ENCODE results near the gene ACTA1.
"Not testable (repeated sequence)": the region's sequence is repeated elsewhere in the genome, so short reads cannot be mapped to it uniquely, and the experiment has no call there.

Gene ACTA1

DNA sequence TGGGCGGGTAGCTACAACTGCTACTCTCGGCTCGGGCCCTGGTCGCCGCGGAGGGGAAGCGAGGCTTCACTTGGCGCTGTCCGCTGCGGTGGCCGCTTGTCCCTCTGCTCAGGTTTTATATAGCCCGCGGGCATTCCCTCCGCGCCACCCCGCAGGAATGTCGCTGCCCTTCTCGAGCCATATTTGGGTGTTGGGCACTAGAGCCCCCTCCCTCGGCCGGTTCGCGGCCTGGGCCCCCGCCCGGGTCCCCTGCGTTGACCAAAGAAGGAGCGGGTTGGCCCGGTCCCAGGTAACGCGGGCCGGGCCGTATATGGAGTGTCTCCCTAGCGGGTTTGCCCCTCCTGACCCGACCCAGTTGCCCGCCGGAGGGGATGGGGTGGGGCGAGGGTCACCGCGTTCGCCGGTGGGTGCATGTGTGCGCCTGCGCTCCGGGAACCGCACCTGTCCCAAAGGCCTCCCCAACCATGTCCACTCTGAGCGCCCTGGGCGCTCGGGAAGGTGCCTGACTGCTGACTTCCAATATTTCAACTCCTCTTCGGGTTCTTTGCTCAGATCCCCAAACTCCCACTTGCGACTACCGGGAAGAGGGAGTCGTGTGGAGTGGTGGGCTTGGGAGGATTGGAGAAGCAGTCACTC is at the start of gene ACTA1:
Gene ACTA1, minus strand, starts transcription at position 90 of the 636 bp plus-strand sequence. CDS start 979 bp downstream, outside the sequence.
- DNase-seq (ENCODE audit: low read depth in 2 of 2) = no peak

DNA sequence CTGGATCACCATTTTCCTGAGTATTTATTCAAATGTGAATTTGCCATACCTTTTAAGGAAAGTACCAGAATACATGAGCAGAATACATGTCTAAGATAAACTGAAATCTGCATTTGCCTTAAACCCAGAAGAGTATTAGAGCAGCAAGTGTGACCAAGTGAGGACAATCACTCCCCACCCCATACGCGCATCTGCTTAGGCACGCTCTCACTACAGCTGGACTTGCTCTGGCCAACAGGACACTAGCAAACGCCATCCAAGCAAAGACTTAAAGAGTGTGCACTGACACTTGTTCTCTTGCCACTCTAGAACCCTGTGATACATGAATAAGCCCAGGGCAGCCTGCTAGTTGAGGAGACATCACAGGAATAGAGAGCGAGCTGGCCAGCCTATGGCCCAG is 48.6 kb upstream of the ACTA1 start:
- DNase-seq (ENCODE audit: low read depth in 2 of 2) = no peak

DNA sequence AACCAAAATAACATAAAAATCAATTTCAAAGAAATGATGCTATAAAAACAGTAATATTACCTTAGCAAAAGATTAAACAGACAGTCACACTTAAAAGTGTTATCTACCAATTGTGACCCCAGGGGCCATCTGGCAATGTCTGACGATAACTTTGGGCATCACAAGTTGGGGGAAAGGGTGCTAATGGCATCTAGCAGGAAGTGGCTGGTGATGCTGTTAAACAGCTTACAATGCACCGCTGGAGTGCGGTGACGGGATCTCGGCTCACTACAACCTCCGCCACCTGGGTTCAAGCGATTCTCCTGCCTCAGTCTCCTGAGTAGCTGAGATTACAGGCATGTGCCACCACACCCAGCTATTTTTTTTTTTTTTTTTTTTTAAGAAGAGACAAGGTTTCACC is 46.6 kb upstream of the ACTA1 start:
- DNase-seq (ENCODE audit: low read depth in 2 of 2) = no peak

DNA sequence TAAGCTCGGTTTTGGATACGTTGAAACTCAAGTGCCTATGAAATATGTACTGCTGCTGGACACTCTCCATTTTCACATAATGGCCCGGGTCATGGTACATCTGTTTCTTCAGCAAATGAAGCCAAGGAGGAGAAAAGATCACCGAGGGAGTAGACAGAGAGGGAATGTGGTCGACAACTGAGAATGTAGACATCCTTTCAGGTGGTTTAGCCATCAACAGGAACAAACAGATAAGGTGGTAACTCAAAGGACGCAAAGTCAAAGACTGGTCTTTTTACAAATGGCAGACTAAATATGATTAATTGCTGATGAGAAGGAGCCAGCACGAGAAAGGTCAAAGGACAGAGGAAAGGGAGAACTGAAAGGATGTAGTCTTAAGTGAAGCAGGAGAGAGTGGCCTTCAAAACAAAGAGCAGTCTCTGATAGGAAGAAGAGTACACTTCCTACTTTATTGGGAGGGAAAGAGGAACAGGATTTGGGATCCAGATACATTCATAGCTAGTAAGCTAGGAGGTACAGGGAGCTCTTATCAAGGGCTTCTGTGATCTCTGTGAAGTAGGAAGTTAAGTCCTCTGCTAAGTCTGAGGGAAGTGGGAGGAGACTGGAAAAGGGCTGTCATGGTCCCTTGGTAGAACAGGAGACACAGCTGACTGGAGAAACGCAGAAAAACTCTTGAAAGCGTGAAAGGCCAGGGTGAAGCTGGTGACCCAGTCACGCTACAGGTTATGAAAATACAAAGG is 45.9 kb upstream of the ACTA1 start:
- DNase-seq (ENCODE audit: low read depth in 2 of 2) = no peak

DNA sequence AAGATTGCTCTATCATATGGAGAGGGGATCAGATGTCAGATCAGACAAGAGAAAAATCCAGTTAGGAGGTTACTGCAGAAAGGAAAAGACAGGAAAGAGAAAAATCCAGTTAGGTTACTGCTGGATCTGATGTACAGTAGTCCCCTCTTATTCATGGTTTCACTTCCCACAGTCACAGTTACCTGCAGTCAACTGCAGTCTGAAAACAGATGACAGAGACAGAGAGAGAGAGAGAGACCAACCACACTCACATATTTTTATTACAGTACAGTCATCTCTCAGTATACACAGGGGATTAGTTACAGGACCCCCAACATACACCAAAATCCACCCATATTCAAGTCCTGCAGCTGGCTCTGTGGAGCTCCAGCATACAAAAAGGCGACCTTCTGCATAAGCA is 45.0 kb upstream of the ACTA1 start:
- no peak for DNase-seq (ENCODE audit: low read depth in 2 of 2)

DNA sequence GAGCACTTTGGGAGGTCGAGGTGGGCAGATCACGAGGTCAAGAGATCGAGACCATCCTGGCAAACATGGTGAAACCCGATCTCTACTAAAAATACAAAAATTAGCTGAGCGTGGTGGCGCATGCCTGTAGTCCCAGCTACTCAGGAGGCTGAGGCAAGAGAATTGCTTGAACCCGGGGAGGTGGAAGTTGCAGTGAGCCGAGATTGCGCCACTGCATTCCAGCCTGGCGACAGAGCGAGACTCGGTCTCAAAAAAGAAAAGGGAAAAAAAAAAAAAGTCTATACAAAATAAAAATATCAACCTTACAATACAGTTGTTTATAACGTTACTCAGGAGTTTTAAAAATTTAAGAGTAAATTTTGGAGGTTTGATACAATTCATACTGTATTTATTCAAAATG is 42.0 kb upstream of the ACTA1 start:
- not testable (repeated sequence) for DNase-seq (ENCODE audit: low read depth in 2 of 2)

DNA sequence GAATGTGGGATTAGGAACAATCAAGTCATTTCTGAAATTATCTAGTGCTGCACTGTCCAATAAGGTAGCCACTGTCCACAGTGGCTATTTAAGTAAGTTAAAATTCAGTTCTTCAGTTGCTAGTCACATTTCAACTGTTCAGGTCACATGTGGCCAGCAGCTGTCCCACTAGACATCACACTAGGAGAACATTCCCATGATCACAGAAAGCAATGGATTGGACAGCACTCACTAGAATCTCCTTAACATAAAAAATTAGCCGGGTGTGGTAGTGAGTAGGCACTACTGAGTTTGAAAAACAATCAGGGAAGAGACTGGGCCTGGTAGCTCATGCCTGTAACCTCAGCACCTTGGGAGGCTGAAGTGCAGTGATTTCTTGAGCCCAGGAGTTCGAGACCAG is 40.6 kb upstream of the ACTA1 start:
- DNase-seq (ENCODE audit: low read depth in 2 of 2) = no peak

DNA sequence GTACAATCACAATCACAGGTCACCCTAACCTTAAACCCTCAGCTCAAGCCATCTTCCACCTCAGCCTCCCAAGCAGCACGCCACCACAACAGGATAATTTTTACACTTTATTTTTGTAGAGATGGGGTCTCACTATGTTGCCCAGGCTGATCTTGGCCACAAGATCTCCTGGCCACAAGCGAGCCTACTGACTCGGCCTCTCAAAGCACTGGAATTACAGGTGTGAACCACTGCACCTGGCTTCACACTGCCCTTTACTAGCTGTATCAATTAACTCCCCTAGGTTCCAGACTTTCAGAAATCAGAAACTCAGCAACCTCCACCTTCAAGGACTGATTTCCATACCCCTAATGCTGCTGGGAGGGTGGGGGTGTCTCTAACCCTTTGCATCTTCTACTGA is 37.3 kb upstream of the ACTA1 start:
- DNase-seq (ENCODE audit: low read depth in 2 of 2) = no peak

DNA sequence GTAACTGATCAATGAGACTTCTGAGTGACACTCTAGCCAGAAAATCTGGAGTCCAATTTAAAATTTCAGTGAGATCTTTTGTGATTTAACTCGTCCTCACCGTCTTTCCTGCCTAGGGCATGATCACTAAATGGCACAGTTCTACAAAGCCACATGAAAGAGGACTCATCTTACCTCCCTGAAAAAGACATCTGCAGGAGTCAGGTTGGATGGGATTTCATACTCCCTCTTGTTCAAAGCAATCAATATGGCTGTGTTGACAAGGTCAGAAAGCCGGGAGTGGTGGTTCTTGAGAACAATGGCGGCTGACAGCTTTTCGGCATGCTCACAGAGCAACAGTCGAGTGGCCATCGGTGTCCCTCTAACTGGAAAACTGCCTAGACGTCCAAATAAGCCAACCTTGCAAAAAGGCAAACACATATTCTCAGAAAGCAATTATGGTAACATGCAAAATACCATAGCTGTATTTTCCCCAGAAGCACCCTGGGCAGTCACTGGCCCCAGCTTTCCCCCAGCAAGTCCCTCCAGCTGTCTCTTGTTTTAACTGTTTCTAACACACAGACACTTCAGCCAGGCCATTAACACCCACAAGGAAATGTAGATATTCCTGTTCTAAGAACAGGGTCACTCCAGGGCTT is 36.6 kb upstream of the ACTA1 start:
- no peak for DNase-seq (ENCODE audit: low read depth in 2 of 2)

DNA sequence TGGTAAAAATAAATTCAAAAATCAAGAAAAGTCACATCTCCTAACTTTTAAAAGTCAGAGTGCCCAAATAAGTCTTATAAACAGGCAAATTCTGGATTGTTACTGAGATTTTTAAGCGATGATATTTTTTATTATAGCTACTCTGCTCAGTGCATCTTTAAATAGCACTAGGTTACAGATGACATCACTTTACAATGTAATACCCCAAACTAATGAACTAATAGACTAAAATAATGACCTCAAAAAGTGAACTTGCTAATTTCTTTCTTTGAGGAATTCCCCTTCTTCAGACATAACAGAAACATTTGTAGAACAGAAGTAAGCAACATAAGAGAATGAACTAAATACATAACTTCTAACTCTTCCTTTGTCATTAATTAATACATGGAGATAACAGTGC is 33.0 kb upstream of the ACTA1 start:
- no peak for DNase-seq (ENCODE audit: low read depth in 2 of 2)

DNA sequence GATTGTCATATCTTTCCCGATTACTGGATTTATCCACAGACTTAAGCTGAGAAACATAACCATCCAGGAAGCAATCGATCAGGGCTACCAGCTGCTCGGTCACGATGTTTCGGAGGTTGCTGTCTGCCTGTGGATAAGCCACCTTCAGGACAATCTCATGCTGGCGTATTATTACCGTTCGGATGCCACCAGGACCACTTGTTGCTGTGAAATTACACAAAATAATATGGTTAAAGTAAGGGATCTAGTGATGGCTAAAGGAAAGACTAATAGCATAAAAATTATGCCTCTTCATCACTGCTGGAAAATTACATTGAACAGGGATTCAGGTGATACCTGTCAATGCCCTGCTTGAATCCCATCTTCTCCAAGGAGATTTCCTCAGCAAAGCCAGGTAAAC is 30.8 kb upstream of the ACTA1 start:
- no peak for DNase-seq (ENCODE audit: low read depth in 2 of 2)

DNA sequence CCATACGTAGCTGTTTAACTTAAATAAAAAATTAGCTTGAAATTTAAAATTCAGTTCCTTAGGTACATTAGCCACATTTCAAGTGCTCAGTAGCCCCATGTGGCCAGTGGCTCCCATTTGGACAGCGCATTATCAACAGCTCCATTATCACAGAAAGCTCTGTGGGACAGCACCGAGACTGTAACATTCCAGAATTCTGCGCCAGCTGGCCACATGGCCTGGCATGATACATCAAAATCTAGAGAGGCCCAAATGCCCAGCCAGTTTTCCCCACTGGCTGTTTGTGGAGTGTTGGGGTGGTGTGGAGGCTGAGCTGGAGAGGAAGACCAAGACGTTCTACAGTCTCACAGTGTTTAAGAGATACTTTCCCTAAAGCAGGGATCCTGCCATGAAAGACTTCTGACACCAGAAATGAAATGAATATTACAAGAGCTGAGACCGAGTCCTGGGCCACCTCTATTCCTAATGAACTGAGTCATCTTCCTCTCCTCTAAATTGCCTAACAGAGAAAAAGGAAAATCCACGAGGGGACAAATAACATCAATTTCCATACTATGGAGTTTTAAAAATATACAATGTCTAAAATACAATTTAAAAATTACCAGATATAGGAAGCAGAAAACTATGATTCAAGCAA is 27.3 kb upstream of the ACTA1 start:
- no peak for DNase-seq (ENCODE audit: low read depth in 2 of 2)

DNA sequence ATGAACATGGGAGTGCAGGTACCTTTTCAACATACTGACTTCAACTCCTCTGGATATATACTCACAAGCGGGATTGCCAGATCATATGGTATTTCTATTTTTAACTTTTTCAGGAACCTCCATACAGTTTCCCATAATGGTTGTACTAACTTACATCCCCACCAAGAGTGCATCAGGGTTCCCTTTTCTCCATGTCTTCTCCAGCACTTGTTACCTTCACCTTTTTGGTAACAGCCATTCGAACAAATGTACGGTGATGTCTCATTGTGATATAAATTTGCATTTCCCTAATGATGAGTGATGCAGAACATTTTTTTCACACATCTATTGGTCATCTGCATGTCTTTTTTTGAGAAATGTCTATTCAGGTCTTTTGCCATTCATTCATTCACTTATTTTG is 25.9 kb upstream of the ACTA1 start:
- no peak for DNase-seq (ENCODE audit: low read depth in 2 of 2)

DNA sequence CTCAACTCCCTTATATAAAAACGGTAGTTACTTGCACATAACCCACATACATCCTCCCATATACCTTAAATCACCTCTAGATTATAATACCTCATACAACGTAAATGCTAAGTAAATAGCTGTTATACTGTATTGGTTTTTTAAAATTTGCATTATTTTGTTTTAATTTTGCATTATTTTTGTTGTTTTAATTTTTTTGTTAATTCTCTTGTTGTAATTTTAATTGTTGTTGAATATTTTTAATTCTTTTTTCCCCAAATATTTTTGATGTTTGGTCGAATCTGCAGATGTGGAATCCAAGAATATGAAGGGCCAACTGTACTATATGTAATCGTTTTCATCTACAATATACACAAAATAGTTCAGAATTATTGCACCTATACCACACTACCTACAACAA is 23.5 kb upstream of the ACTA1 start:
- no peak for DNase-seq (ENCODE audit: low read depth in 2 of 2)

DNA sequence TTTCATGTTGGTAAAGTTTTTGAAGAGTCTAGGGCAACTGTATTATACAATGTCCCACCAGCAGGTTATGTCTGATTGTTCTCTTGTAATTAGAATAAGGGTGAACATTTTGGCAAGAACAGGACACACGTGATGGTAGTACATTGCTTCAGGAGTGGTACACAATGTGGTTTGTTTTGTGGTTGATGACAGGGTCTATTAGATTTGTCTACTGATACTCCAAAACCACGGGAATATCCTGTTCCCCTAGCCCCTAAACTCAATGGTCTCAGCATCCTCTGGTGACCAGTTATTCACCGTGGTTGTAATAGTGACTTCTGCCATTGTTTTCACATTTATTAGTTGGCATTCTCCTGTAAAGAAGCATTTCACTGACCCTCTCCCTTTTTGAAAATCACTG is 22.1 kb upstream of the ACTA1 start:
- DNase-seq (ENCODE audit: low read depth in 2 of 2) = no peak

DNA sequence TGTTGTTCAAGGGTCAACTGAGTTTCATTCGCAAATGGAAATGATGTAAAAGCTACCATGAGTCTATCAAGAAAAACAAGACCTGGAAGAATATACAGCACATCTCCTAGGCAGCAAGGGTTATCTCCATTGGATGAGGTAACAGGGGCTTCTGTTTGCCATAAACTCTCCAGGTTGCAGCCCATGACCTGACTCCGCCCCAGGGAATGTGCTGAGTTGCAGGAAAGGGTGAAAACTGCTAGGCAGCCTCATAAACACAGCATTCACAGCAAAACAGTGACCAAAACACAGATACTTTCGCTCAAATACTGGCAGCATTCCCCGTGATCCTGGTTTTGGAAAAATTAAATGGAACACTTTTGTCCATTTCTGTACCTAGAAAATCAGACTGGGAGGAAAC is 20.2 kb upstream of the ACTA1 start:
- no peak for DNase-seq (ENCODE audit: low read depth in 2 of 2)

DNA sequence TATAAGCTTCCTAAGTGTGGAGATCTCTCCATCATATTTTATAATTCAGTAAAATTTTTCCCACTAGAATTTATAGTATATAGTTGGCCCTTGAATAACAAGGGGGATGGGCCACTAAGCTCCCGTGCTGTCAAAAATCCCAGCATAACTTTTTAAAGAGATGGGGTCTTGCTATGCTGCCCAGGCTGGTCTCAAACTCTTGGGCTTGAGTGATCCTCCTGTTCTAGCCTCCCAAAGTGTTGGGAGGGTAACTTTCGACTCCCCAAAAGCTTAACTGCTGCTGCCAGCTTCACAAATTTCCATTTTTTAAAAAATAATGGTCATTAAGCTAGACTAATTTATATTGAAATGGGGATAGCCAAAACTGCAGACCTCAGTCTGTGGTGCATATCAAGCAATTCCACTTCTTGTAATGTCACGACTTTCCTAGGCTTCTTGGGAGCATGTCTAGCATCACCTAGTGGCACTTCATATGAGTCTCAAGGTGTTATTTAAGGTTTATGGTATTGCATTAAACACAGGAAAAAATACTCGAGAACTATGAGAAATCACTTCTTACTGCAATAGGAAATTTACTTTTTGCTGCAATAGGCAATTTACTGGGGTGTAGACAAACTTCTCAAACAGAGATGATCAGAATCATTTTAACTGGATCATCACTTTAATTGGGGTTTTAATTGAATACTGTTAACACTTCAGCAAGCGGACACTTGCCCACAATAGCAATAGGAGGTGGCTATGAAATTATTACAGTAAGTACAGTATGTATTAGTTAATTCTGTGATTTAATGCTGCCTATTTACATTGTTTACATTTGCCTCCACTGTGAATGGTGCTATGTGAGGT is 19.3 kb upstream of the ACTA1 start:
- no peak for DNase-seq (ENCODE audit: low read depth in 2 of 2)

DNA sequence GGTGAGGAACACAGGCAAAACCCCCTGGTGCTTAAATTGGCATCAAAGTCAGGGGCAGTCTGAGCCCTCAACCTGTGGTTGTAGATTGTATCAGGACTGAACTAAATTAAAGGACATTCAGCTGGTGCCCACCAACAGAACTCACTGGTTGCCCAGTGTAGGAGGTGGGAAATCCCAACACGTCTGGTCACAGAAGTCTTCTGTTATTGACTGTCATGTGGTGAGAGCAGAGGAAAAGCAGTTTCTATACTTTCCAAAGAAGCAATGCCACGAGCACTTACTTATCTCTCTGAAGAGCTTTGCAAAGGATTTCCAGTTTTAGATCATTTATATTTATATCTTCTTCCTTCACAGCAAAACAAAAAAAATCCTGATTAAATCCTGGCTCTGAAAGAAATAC is 15.0 kb upstream of the ACTA1 start:
- DNase-seq (ENCODE audit: low read depth in 2 of 2) = no peak

DNA sequence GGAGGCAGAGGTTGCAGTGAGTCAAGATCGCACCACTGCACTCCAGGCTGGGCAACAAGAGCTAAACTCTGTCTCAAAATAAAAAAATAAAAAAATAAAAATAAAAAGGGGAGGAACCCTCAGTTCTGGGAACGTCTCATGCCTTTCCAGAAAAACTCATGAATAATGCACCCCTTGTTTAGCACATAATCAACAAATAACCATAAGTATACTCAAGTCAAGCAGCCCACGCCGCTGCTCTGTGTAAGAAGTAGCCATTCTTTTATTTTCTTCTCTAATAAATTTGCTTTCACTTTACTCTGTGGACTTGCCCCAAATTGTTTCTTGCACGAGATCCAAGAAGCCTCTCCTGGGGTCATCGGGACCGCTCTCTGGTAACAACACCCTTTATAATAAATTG is 14.5 kb upstream of the ACTA1 start:
- no peak for DNase-seq (ENCODE audit: low read depth in 2 of 2)

DNA sequence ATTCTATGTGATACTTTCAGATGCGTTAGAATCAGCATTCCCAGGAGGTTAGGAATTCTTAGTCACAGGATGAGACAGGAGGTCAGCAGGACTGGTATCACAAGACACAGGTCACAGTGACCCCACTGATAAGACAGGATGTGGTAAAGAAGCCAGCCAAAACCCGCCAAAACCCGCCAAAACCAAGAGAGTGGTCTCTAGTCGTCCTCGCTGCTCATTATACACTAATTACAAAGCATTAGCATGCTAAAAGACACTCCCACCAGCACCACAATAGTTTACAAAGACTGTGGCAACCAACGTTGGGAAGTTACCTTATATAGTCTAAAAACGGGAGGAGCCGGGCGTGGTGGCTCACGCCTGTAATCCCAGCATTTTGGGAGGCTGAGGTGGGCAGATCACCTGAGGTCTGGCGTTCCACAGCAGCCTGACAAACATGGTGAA is 13.9 kb upstream of the ACTA1 start:
- no peak for DNase-seq (ENCODE audit: low read depth in 2 of 2)

DNA sequence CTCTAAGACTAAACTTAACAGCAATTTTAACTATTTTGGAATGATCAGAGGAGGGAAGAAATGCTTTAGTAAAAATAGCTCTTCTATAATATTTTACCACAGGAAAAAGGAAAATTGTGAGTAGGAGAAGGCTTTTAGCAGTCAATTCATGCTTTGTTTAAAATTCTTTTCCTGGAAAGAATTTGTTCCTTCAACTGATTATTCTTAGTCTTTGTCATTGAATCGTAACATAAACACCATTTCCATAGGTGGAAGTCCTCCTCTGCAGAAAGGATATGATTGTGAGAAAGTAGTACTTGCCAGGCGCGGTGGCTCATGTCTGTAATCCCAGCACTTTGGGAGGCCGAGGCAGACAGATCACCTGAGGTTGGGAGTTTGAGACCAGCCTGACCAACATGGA is 11.9 kb upstream of the ACTA1 start:
- DNase-seq (ENCODE audit: low read depth in 2 of 2) = no peak
